Measurements from ENCODE around the gene FURIN.
"Not testable (repeated sequence)": the region's sequence is repeated elsewhere in the genome, so short reads cannot be mapped to it uniquely, and the experiment has no call there.

Gene FURIN

DNA sequence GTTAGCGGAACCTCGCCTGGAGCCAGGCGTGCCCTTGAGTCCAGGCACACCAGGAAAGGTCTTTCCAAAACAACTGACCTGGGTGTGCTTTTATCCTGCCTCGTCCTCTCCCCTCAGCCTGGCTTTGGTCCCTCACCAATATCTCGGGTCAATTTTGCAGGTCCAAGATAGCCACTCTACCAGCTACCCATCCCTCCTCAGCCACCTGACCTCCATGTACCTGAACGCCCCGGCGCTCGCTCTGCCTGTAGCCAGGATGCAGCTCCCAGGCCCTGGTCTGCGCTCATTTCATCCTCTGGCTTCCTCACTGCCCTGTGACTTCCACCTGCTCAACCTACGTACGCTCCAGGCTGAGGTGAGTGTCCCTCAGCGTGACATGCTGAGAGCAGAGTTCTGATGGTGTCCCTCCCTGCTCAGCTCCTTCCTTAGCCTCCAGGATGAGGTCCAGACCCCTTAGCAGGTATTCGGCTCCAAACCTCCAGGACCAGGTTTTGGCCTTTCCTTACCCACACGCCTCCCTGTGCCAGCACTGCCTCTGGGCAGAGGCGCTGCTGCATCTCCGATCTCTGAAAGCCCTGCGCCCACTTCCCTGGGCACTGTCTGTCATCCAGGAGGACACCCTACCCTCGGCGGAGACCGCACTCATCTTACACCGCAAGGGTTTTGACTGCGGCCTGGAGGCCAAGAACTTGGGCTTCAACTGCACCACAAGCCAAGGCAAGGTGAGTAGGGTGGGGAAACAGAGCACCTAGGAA is 49.8 kb downstream of the FURIN start:
- no peak for DNase-seq

- DNase-seq: no peak
These were observed 50.4 kb downstream of the FURIN start for GRCh38 chr15:90918835-90919234.

GRCh38 chr15:90921887-90922286 is 53.5 kb downstream of the FURIN start:
- no peak for DNase-seq

DNA sequence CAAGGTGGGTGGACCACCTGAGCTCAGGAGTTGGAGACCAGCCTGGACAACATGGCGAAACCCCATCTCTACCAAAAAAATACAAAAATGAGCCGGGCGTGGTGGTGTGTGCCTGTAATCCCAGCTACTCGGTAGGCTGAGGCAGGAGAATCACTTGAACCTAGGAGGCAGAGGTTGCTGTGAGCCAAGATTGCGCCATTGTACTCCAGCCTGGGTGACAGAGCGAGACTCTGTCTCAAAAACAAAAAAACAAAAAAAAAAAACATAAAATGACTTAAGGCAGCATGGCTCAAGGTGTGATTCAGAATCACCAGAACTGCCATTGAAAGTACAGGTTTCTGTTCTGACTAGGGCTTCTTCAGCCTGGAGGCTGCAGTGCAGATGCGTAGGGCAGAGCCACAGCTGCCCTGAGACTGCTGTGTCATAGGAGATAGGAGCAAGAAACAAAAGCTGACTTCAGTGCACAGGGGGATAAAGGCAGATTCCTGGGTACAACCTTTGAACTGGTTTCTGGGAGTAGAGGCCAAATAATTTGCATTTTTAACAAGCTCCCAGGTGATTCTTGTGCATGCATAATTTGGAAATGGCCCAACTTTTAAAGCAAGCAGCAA is 54.4 kb downstream of the FURIN start:
- not testable (repeated sequence) for DNase-seq

- no peak for DNase-seq
These were observed 56.0 kb downstream of the FURIN start for GRCh38 chr15:90924375-90924774.

GRCh38 chr15:90926766-90927165 is 58.4 kb downstream of the FURIN start:
- not testable (repeated sequence) for DNase-seq

- DNase-seq: not testable (repeated sequence)
These were observed 59.7 kb downstream of the FURIN start for GRCh38 chr15:90928106-90928505.

GRCh38 chr15:90929246-90930019 is 61.0 kb downstream of the FURIN start:
- DNase-seq: no peak

DNA sequence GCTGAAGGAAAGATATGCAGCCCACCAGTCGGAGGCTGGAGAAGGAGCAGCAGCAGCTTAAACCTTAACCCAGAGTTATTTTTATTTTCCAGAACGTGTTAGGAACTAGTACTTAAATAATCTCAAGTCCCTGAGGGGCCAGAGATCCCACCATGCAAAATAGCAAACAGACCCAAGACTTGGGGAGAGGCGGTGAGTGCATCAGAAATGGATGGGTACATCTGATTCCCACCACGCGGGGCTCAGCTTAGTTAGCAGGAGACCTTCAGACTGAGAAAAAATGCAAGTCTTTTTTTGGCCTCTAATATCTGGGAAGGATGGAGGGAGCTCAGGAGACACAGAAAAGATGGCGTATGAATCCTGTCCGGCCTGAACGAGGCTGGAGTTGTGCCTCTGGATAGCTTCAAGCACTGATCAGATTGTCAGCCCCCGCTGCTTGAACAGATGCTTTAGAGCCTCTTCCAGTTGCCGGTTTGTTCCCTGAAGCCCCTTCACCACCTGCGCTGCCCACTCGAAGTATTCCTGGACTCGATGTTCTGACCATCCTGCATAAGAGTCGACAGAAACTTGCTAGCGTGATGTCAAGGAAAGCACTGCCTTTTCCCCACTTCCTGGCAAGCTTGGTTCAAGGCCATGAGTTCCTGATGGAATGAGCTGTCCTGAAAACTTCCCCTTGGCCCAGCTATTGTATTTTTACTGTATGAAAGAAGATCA is 62.6 kb downstream of the FURIN start:
- DNase-seq: peak; percentile 68

DNA sequence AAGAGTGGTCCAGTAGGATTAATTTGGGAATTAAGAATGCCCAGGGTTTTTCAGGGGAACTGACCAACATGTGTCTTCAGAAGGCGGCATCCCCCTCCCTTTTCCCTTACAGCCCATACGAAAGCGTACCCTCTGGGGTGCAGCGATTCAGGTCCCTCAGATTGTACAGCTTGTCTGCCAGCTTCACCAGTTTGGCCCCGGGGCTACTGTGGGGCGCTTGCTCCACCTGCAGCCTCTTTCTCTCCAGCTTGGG is 63.1 kb downstream of the FURIN start:
- DNase-seq: no peak

DNA sequence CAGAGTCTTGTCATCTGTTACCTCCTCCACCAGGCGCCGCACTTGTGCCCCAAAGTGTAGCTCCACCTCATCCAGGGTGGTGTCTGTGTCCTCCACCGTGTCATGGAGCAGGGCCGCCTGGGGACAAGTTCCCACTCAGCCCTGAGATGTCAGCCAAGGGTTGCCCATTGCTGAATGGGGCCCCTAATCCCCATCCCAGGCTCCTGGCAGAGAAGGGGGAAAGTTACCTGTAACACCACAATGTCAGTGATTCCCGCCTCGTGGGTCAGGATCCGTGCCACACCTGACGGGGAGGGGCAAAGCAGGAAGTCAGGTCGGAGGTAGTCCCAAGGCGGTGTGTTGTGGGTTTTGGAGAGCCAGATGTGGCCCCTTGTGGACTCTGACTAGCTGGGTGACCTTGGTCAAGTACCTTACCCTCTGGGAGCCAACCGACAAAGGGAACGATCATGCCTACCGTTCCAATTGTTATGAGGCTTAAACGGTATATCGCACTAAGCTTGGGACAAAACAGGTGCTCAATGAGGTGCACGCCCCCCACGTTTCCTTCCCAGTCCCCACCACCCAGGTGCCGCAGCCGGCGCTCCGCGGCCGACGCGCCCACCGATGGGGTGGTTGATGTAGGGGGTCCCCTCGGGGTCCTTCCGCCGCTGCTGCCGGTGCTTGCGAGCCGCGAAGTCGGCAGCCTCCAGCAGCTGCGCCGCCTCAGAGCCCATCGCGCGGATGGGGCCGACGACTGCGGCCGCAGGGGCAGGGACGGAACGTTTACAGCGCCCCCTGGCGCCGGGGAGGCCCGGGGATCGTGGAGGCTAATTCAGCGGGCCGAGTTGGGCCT is 63.7 kb downstream of the FURIN start, which contains the start of gene HDDC3:
HDDC3 (minus strand) TSS at position 722 of the 832 bp plus-strand sequence; CDS start at position 713, 9 bp downstream.
- peak; percentile 88 for DNase-seq

- DNase-seq: no peak
These were observed 64.2 kb downstream of the FURIN start for GRCh38 chr15:90932660-90932991.
